Uterus (tissue), 4 donors: ENCODE results near the gene RAB11FIP4. TPM values are rescaled to one million over a fixed set of nuclear protein-coding genes. Genes with fewer than 3 reads are reported as not detected.
"Not testable (repeated sequence)": the region's sequence is repeated elsewhere in the genome, so short reads cannot be mapped to it uniquely, and the experiment has no call there.

Experiments
- DNase-seq, 2 donors: peaks; one replicate each; pipeline ENCODE4 v3.0.0-alpha.2; 2019 to 2020
- H3K27ac ChIP-seq, 2 donors: fragments of 200-600 bp; sonication (generic); 1 replicate in 1 of 2; 2 replicates in 1 of 2; pipeline ENCODE4 v1.5.1; 2016 to 2018
- H3K27me3 ChIP-seq, 2 donors: fragments of 200-600 bp; sonication (generic); one replicate each; pipeline ENCODE4 v1.5.1; 2018 to 2019; ENCODE audit warnings: control low read depth in 1 of 2
- H3K36me3 ChIP-seq, 2 donors: fragments of 200-600 bp; sonication (generic); one replicate each; pipeline ENCODE4 v1.5.1; 2019; ENCODE audit warnings: control low read depth in 1 of 2
- H3K4me1 ChIP-seq, 2 donors: fragments of 200-600 bp; sonication (generic); one replicate each; pipeline ENCODE4 v1.5.1; 2018 to 2019; ENCODE audit warnings: control low read depth in 1 of 2
- H3K4me3 ChIP-seq, 2 donors: fragments of 200-600 bp; sonication (generic); 1 replicate in 1 of 2; 2 replicates in 1 of 2; pipeline ENCODE4 v1.5.1; 2018 to 2019; ENCODE audit warnings: mild to moderate bottlenecking in 1 of 2
- H3K9me3 ChIP-seq, 2 donors: fragments of 200-600 bp; sonication (generic); one replicate each; pipeline ENCODE4 v1.5.1; 2019; ENCODE audit warnings: control low read depth in 1 of 2
- CTCF ChIP-seq, 4 experiments: fragments of 200-600 bp in 2 of 4; fragments of 450-650 bp in 2 of 4; sonication (generic) in 2 of 4; IDR thresholded peaks; one replicate each; pipeline ENCODE4 v1.5.1; 2016 to 2019; ENCODE audit warnings: antibody characterized with exemption in 4 of 4, mild to moderate bottlenecking in 2 of 4, moderate library complexity in 1 of 4
- POLR2A ChIP-seq, 2 donors: fragments of 450-650 bp; IDR thresholded peaks; one replicate each; pipeline ENCODE4 v1.6.1; 2016; ENCODE audit warnings: antibody characterized with exemption in 2 of 2, mild to moderate bottlenecking in 1 of 2, moderate library complexity in 1 of 2
- intact Hi-C: fragments of 100-400 bp; cut with DNase I; formaldehyde crosslinking; loops from one replicate; pipeline ENCODE4 v1.15.1; 2023; ENCODE audit warnings: low total_unique reads
- total RNA-seq, 4 donors: library from RNA; depleted of rRNA in 3 of 4; stranded (reverse); fragments of >200 nt in 3 of 4; gene quantifications; one replicate each; pipeline versions ENCODE4 v1.1.0 to v1.2.4, GENCODE V29; 2014 to 2023
- donor health status: DM: yes; HTN: yes; CAD: no.

Gene RAB11FIP4
- total RNA-seq, 4 donors from 2014 or later, result 7.2 to 12.0 TPM; not detected in 2

GRCh38 chr17:31379597-31380205 is 11.8 kb upstream of the RAB11FIP4 start:
- Histone ChIP-seq H3K4me1 (no peaks in the 10 kb centered on the region), H3K9me3 (no peaks in the 10 kb centered on the region), H3K27me3 (no peaks in the 10 kb centered on the region), H3K27ac (no peak overlapping the region), H3K4me3 (no peak overlapping the region), H3K36me3 (no peaks in the 10 kb centered on the region)
- TF ChIP-seq CTCF (IDR thresholded peaks at IDR 0.05) (no peak), POLR2A (IDR thresholded peaks at IDR 0.05) (no peak)
- intact Hi-C loops, result no loop called here
- DNase-seq, result no peak

- DNase-seq, result no peak
- Histone ChIP-seq H3K27me3 (no peaks in the 10 kb centered on the region), H3K4me3 (no peak overlapping the region), H3K9me3 (no peaks in the 10 kb centered on the region), H3K4me1 (no peaks in the 10 kb centered on the region), H3K27ac (no peak overlapping the region), H3K36me3 (no peaks in the 10 kb centered on the region)
- intact Hi-C loops, result no loop called here
- TF ChIP-seq POLR2A (IDR thresholded peaks at IDR 0.05), result no peak
- TF ChIP-seq CTCF (IDR thresholded peaks at IDR 0.05), result no peak
These were observed 10.3 kb upstream of the RAB11FIP4 start for GRCh38 chr17:31381165-31381668.

GRCh38 chr17:31382668-31383275 is 8.7 kb upstream of the RAB11FIP4 start:
- H3K36me3 ChIP-seq, H3K4me1 ChIP-seq, H3K4me3 ChIP-seq, H3K9me3 ChIP-seq, H3K27me3 ChIP-seq, DNase-seq, H3K27ac ChIP-seq, intact Hi-C loops: not testable (repeated sequence)

- H3K9me3 ChIP-seq, H3K36me3 ChIP-seq, H3K27ac ChIP-seq, H3K4me1 ChIP-seq, intact Hi-C loops, H3K27me3 ChIP-seq, H3K4me3 ChIP-seq, DNase-seq: not testable (repeated sequence)
These were observed 8.0 kb upstream of the RAB11FIP4 start for GRCh38 chr17:31383488-31383887.

GRCh38 chr17:31385428-31386285 is 5.8 kb upstream of the RAB11FIP4 start:
- Histone ChIP-seq H3K9me3 (no peaks in the 10 kb centered on the region), H3K4me3 (no peak overlapping the region), H3K4me1 (no peaks in the 10 kb centered on the region), H3K27me3 (no peaks in the 10 kb centered on the region), H3K27ac (no peak overlapping the region), H3K36me3 (no peaks in the 10 kb centered on the region)
- intact Hi-C loops, result no loop called here
- TF ChIP-seq POLR2A (IDR thresholded peaks at IDR 0.05) (no peak), CTCF (IDR thresholded peaks at IDR 0.05) (no peak)
- no peak for DNase-seq

- H3K4me3 ChIP-seq, result no peak overlapping the region
- intact Hi-C loops, result no loop called here
- H3K27ac ChIP-seq, result no peak overlapping the region
- no peak for TF ChIP-seq POLR2A (IDR thresholded peaks at IDR 0.05)
- no peaks in the 10 kb centered on the region for H3K36me3 ChIP-seq
- DNase-seq, result no peak
- H3K27me3 ChIP-seq, result no peaks in the 10 kb centered on the region
- no peaks in the 10 kb centered on the region for H3K9me3 ChIP-seq
- H3K4me1 ChIP-seq, result peaks cover 0 to 4% of the 10 kb centered on the region in 2 donors
These were observed 4.9 kb upstream of the RAB11FIP4 start for GRCh38 chr17:31386542-31387075.
